Body of pancreas (tissue), 4 donors: ENCODE measurements around the gene COMMD2.

Experiments used
- CTCF ChIP-seq, 7 experiments: fragments of 450-650 bp in 4 of 7; fragments of 200-600 bp in 3 of 7; sonication (generic) in 3 of 7; IDR thresholded peaks; one replicate each; pipeline ENCODE4 v1.5.1; 2016 to 2019; ENCODE audit warnings: antibody characterized with exemption in 7 of 7
- POLR2A ChIP-seq, 3 donors: fragments of 450-650 bp; IDR thresholded peaks; one replicate each; pipeline ENCODE4 v1.6.1; 2016; ENCODE audit warnings: antibody characterized with exemption in 3 of 3, mild to moderate bottlenecking in 2 of 3

DNA sequence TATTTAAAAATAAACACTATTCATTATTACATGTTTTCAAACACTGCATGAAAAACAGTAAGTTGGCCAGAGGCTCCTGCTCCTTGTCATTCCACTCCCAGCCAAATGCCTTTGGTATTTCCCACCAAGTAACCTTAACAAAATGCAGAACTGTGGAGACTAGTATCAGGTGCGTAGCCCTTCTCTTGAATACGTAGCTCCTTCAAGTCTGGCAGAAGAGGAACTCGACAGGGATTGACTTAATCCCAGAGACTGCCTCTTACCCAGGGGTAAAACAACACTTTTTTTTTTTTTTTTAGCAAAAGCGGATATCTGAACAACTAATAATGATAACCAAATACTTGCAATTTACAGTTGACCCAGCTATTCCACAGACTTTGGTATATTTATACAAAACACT lies 738 bp downstream of the COMMD2 start:
- TF ChIP-seq CTCF (IDR thresholded peaks at IDR 0.05) (no peak), POLR2A (IDR thresholded peaks at IDR 0.05) (no peak)
